Measurements from ENCODE around the gene NTRK2.
A peak's percentile ranks its signal among the peaks of the same experiment; 100 is the strongest.

The NTRK2 gene

DNA sequence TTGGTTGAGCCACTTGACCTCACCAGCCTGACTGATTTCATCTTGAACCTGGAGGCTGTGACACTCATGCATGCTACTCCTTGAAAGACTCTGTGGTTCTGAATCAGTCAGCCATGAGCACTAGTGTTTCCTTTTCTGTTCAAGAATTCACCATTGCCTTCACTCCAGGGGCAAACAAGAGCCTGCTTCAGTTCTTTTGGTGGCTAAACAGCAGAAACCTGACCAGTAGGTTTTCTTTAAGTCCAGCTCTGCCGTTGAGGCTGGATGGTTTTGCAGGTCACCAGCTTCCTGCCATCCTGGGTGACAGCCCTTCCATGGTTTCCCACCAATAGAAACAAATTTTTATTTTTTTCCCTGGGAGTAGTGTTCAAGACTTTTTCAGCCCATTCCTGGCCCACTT is 10.0 kb downstream of the NTRK2 start:
- DNase-seq (ENCODE audit: low read depth), result no peak
- TF ChIP-seq, protein P1, sequence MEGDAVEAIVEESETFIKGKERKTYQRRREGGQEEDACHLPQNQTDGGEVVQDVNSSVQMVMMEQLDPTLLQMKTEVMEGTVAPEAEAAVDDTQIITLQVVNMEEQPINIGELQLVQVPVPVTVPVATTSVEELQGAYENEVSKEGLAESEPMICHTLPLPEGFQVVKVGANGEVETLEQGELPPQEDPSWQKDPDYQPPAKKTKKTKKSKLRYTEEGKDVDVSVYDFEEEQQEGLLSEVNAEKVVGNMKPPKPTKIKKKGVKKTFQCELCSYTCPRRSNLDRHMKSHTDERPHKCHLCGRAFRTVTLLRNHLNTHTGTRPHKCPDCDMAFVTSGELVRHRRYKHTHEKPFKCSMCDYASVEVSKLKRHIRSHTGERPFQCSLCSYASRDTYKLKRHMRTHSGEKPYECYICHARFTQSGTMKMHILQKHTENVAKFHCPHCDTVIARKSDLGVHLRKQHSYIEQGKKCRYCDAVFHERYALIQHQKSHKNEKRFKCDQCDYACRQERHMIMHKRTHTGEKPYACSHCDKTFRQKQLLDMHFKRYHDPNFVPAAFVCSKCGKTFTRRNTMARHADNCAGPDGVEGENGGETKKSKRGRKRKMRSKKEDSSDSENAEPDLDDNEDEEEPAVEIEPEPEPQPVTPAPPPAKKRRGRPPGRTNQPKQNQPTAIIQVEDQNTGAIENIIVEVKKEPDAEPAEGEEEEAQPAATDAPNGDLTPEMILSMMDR (IDR thresholded peaks at IDR 0.05; ENCODE audit: low read depth, low read length, missing control alignments), result no peak
- no peak overlapping the region for H3K4me3 ChIP-seq (ENCODE audit: low read depth, low read length)

DNA sequence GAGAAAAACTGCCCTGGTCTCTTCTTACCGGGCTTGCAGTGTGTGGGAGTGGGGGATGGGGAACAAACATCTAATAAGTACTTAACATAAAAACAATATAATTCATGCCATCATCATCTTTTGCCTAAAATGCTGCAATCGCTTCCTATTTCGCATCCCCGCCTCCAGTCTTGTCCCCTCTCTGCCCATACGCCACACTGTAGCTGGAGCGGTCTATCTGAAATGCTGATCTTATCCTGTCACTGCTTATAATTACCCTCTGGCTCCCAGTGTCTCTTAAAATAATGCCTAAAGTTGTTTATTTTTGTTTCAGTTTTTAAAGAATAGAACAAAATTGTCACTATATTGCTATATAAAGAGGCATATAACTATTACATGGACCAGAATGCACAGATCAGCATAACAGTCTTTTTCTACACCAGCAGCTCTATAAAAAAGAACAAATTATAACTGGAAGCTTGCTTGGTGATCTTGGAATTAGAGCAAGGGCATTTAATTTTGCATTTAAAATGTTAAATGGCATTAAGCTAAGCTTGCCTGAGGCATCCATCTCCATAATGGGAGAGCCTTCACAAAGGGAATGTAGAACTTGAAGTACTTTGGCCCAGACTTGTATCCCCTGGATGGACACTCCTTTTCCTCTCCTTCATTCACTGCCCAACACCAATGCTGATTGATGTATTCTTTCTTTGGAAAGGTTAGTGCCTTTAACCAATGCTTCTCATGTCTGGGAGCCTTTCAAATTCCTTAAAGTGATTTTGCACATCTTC is 12.2 kb downstream of the NTRK2 start:
- no peak for DNase-seq (ENCODE audit: low read depth)
- TF ChIP-seq, protein P1 (IDR thresholded peaks at IDR 0.05; ENCODE audit: low read depth, low read length, missing control alignments), result no peak
- no peak overlapping the region for H3K4me3 ChIP-seq (ENCODE audit: low read depth, low read length)

DNA sequence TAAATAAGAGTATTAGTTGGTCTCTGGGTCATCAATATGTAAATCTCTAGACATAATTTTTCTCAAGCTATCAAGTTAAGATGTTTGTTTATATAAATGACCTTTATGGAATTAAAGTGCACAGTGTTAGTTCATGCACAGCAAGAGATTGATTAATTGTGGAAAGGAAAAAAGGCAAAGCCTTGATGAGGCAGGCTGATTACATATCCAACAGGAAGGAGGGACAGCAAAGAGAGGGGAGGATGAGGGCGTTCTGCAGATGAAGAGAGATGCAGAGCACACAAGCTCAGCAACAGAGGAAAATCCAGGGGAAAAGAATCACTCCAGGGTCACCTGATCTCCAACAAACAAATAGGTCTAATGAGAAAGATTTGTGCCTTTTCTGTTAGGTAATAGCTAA is 16.5 kb downstream of the NTRK2 start:
- TF ChIP-seq, protein P1 (IDR thresholded peaks at IDR 0.05; ENCODE audit: low read depth, low read length, missing control alignments), result no peak
- H3K4me3 ChIP-seq (ENCODE audit: low read depth, low read length), result no peak overlapping the region
- no peak for DNase-seq (ENCODE audit: low read depth)

DNA sequence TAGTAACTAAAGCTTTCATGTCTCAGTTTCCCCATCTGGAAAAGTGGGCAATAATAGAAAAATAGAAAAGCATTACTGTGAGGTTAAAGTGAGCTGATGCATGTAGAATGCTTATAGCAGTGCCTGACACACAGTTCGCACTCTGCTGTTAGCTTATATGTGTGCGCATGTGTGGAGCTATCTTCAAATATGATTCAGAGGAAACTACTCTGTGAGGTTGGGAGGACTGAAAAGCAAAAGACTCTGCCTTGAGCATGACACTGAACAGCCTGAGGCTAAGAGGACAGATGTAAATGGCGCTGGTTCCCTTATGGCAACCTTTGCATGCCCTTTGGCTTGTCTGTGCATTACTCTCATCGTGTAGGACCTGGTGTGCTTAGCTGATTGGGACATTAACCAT is 19.4 kb downstream of the NTRK2 start:
- DNase-seq (ENCODE audit: low read depth), result no peak
- TF ChIP-seq, protein P1 (IDR thresholded peaks at IDR 0.05; ENCODE audit: low read depth, low read length, missing control alignments), result no peak
- H3K4me3 ChIP-seq (ENCODE audit: low read depth, low read length), result no peak overlapping the region

DNA sequence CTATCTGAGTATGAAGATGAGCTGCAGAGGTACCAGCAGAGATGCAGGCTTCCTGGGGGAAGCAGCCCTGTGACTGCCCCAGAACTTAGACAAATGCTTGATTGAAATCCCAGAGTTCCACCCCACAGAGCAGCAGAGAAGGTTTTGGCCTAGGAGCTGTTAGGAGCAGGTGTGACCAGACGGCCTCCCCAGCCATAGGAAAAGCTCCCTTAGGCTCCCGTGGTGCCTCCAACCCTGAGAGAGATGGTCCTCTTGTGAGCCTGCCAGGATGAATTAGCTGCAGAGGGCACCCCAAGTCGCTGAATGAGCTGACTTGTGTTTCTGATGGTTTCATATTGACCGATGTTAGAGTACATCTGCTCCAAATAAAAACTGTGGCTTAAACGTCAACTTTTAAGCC is 22.1 kb downstream of the NTRK2 start:
- no peak overlapping the region for H3K4me3 ChIP-seq (ENCODE audit: low read depth, low read length)
- TF ChIP-seq, protein P1 (IDR thresholded peaks at IDR 0.05; ENCODE audit: low read depth, low read length, missing control alignments), result no peak
- no peak for DNase-seq (ENCODE audit: low read depth)

DNA sequence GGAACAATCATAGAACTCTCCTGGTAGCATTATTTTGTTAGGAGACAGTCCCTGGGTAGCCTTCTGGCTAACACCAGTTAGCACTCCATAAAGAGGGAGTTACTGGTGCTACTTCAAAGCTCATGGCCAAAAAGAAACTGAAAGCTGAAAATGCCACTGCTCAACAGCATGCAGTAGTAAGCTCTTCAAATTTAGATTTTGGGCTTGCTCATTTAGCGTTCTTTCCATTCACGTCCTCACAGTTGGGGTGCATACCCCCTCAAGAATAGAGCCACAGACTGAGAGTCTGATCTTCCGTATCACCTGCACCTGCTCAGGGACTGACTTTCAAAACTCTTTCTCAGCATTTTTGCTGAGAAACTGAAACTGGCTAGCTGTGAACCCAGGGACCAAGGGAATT is 24.7 kb downstream of the NTRK2 start:
- DNase-seq (ENCODE audit: low read depth), result peak; percentile 44
- peak overlapping the region; percentile 43 for H3K4me3 ChIP-seq (ENCODE audit: low read depth, low read length)
- TF ChIP-seq, protein P1 (IDR thresholded peaks at IDR 0.05; ENCODE audit: low read depth, low read length, missing control alignments), result no peak

DNA sequence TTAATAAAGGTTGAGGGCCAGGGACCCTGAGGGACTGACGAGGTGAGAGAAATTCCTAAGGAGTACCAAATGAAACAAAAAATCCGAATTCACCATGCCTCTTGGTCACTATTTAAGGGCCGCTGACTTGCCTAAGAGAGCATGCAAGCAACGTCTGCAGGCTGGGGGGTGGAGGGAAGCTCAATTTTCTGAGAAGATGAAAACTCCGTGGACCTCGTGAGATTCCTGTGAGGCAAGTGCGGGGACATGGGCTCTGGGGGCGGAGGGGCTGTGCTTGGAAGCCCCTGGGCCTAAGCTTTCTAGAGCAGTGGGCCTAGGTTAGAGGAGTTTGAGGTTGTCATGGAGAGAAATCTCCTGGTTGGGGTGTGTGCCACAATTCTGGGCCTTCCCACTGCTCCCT is 27.5 kb downstream of the NTRK2 start:
- H3K4me3 ChIP-seq (ENCODE audit: low read depth, low read length), result no peak overlapping the region
- TF ChIP-seq, protein P1 (IDR thresholded peaks at IDR 0.05; ENCODE audit: low read depth, low read length, missing control alignments), result no peak
- no peak for DNase-seq (ENCODE audit: low read depth)

All from GM12864 (cell line).